Ishikawa (cell line): Measurements from ENCODE around the gene GDAP2.

Experiments
- CREB1 ChIP-seq: IDR thresholded peaks from 2 replicates; pipeline ENCODE4 v1.6.1; 2012; ENCODE audit warnings: low read depth
- EGR1 ChIP-seq: IDR thresholded peaks from 2 replicates; pipeline ENCODE4 v1.6.1; 2012
- FOXM1 ChIP-seq: IDR thresholded peaks from 2 replicates; pipeline ENCODE4 v1.6.1; 2012; ENCODE audit warnings: low read depth, borderline replicate concordance
- MAX ChIP-seq: IDR thresholded peaks from 2 replicates; pipeline ENCODE4 v1.6.1; 2012
- RAD21 ChIP-seq: IDR thresholded peaks from 2 replicates; pipeline ENCODE4 v1.6.1; 2012; ENCODE audit warnings: low read depth
- YY1 ChIP-seq: IDR thresholded peaks from 2 replicates; pipeline ENCODE4 v1.6.1; 2012; ENCODE audit warnings: low read depth

- TF ChIP-seq EGR1 (no peak), CREB1 (peak; percentile 71), FOXM1 (no peak), YY1 (no peak), RAD21 (no peak), MAX (peak; percentile 96)
These were observed at the start of gene GDAP2, which contains the start of gene WDR3 for GRCh38 chr1:117929343-117930172.
